ENCODE measurements around the gene VMO1.

The VMO1 gene

GRCh38 chr17:4753392-4753791 is 32.8 kb downstream of the VMO1 start:
- DNase-seq (ENCODE audit: low read depth) = no peak

- no peak for DNase-seq (ENCODE audit: low read depth)
Observed at GRCh38 chr17:4751932-4752331, 34.2 kb downstream of the VMO1 start.

- DNase-seq (ENCODE audit: low read depth) = no peak
Observed at GRCh38 chr17:4750606-4751005, 35.6 kb downstream of the VMO1 start.

DNA sequence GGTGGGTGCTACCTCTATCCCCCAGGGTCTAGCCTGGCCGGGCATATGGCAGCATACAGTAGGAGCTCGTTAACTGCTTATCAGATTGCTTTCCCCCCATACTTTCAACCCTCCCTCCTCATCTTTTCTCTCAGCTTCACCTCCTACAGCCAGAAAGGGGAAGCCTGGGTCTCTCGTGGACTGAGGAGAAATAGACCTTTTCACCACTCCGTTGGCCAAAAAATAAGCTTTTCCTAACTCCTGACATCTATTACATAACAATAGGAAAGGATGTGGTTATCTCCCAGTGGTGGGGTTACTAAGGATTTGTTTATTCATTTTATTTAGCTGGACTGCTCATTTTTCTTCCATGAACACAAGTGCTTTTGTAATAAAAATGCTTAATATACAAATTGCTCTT is 37.5 kb downstream of the VMO1 start:
- DNase-seq (ENCODE audit: low read depth) = no peak

DNA sequence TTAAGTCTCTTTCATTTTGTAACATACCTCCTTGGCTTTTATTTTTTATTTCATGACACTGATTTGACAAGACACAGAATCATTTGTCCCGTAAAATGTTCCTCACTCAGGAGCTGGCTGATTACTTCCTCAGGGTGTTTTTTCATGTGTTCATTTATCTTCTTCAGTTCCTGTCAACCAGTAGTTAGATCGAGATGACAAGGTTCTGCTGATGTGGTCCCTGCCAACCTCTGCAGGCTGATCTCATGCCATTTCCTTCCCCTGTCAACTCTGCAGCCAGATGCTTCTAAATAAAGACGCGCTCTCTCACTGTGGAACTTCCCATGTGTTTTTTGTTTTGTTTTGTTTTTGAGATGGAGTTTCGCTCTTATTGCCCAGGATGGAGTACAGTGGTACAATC is 38.3 kb downstream of the VMO1 start:
- no peak for DNase-seq (ENCODE audit: low read depth)

DNA sequence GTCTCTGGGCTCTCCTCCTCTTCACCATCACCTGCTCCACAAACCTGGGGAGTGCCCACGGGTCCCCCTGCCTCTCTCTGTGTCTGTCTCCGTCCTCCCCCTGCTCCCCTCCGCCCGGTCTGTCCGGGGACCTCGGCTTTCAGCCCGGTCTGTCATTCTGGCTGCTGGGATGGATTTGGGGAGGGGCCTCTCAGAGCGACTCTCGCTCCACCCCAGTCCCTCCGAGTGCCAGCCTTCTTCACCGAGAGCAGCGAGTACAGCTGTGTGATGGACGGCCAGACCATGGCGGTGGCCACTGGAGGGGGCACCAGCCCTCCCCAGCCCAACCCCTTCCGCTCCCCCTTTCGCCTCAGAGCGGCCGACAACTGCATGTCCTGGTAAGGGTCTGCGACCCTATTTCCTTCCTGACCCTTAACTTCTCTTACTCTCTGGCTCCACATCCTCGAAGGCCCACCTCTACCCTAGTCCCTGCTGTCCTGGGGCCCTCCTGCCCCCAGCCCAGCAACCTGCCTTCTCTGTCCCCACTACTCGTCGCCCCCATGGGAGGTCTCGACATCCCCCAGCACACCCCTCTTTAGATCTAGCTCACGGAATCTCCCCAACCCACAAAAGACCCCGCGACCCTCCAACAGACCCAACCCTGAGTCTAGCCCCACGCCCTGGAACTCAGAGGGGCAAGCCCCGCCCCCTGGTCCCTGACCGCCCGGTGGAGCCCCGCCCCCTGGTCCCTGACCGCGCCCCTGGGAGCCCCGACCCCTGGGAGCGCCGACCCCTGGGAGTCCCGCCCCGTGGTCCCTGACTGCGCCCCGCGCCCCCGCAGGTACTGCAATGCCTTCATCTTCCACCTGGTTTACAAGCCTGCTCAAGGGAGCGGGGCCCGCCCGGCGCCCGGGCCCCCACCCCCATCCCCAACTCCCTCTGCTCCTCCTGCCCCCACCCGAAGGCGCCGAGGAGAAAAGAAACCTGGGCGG is 40.9 kb downstream of the VMO1 start:
- DNase-seq (ENCODE audit: low read depth) = no peak

- DNase-seq (ENCODE audit: low read depth) = no peak
Observed at GRCh38 chr17:4743898-4744297, 42.3 kb downstream of the VMO1 start.

- DNase-seq (ENCODE audit: low read depth) = no peak
Observed at GRCh38 chr17:4743216-4743615, 42.9 kb downstream of the VMO1 start.

DNA sequence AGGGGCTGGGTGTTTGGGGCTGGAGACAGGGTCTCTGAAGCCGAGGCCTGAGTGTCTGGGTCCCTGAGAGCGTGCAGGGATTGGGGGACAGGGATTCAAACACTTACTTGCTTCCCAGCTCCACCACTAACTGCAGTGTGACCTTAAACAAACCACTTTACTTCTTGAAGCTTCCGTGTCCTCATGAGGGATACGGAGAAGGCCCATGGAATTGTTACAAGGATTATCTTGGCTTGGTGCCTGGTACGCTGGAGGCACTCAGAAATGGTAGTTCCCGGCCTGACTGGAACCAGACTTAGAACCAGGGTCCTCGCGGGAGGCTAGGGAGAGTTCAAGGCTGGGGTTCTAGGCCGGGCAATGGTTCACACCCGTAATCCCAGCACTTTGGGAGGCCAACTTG is 43.5 kb downstream of the VMO1 start:
- no peak for DNase-seq (ENCODE audit: low read depth)

DNA sequence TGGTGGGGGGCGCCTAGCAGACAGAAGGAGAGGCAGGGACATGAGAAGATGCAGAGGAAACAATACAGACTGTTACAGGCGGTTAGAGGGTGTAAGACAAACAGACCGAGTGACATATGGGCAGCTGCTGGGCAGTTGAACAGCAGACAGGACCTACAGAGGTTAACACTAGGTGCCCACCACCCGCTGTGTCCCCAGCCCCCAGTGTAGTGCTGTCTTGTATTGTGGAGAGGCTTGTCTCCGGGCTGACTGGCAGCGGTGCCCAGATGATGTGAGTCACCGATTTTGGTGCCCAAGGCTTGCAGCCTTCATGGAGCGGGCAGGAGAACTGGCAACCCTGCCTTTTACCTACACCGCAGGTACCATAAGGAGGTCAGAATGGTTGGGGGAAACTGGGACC is 44.0 kb downstream of the VMO1 start:
- no peak for DNase-seq (ENCODE audit: low read depth)

- no peak for DNase-seq (ENCODE audit: low read depth)
Observed at GRCh38 chr17:4741544-4741943, 44.6 kb downstream of the VMO1 start.

GRCh38 chr17:4740584-4740983 is 45.6 kb downstream of the VMO1 start:
- no peak for DNase-seq (ENCODE audit: low read depth)

- no peak for DNase-seq (ENCODE audit: low read depth)
Observed at GRCh38 chr17:4740025-4740351, 46.2 kb downstream of the VMO1 start.

DNA sequence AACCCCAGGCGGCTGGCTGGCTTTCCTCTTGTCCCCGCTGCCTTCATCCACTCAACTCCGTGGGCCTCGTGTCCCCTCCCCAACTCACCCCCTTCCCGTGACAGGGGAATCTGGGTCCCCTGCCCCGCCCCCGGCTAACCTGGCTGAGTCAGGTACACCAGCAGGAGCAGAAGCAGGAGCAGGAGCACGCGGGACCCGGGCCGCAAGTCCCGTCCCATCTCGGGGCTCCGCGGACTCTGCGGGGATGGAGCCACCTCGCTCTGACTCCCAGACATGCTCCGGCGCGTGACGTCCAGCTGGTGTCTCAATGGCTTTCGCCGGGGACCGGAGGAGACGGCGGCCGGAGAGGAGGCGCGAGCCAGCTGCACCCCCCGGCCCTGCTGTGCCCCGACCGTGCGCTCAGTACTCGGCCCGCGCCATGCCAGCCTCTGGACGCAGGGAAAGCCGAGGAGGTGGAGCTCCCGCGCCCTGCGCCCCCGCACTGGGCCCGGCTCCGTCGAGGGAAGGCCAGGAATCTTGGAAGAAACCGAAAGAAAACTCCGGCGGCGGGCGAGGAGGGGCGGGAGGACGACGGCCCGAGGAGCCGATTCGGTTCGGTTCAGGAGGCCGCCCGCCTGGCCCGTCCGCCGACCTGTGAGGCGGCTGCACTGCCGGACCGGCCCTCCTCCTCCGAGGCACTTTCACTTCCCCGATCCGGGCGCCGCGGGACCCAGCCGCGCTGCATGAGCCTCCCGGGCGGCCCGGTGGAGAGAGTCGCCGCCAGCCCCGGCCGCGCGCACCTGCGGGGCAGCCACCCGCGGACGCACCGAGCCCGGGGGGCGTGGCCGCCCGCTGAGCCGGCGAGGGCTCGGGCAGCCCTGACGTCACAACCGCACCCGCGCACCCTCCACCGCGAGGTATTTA is 46.8 kb downstream of the VMO1 start, which contains the start of the genes CXCL16 and ZMYND15:
CXCL16 (minus strand) TSS at position 807 of the 903 bp plus-strand sequence; CDS start at position 218, 589 bp downstream.
ZMYND15 (plus strand) TSS at position 712 of the 903 bp plus-strand sequence. CDS start 716 bp downstream, outside the sequence.
- peak; percentile 38 for DNase-seq (ENCODE audit: low read depth)

DNA sequence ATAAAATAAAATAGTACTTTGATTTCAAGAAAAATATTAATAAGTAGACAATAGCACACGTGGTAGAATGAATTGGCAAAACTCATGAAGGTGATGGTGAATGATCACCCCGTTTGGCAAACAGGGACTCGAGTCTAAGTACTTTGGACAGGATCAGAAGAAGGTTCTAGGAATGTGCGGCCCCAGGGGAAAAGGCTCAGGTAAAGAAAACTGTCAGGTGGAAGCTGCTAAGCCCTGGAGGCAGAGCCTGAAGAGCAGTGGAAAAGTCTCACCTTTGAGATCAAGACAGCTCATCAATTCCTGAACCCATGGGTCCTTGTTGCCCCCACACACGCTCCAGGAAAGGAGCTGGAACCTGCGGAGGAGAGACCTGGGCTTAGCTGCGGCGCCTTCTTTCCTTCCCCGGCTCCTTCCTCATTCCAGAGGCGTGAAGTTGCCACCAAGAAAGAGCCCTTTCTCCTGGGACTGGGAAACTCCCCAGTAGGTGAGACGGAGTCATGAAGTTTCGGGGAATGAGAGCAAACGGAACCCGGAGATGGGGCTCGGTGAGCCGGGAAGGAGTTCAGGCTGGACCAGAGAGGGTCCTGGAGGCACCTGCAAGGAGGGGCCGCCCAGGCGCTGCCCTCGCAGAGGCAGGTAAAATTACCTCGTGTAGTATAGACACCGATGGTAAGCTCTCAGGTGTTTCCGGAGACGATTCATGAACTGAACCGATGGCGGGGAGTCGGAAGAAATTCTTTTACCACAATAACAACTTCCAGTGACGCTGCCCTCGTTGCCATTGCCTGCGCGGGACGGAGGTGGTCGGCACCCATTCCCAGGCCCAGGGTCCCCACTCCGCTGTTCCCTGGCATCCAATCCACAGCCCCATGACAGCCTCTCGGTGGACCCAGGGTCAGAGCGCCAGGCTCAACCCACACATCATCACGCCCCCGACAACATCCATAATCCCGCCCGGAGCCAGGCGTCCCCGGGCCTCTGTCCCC is 47.7 kb downstream of the VMO1 start:
- no peak for DNase-seq (ENCODE audit: low read depth)

- DNase-seq (ENCODE audit: low read depth) = no peak
Observed at GRCh38 chr17:4735876-4736651, 50.1 kb downstream of the VMO1 start.

Measured in activated T-cell treated with anti-CD3 and anti-CD28 coated beads for 24 hours (primary cell).